Activated naive CD4-positive, alpha-beta T cell treated with anti-CD3 and anti-CD28 coated beads, Interleukin-2, amount 50 U/mL, for 24 hours (primary cell): Measurements from ENCODE around the gene BICD1.
"Not testable (repeated sequence)": the region's sequence is repeated elsewhere in the genome, so short reads cannot be mapped to it uniquely, and the experiment has no call there.

Experiments used
- H3K27ac Mint-ChIP-seq: one replicate; pipeline ENCODE4 v1.8.0; 2021; ENCODE audit warnings: mild to moderate bottlenecking, mixed read lengths
- H3K27me3 Mint-ChIP-seq: one replicate; pipeline ENCODE4 v1.8.0; 2021; ENCODE audit warnings: mixed read lengths
- H3K36me3 Mint-ChIP-seq: one replicate; pipeline ENCODE4 v1.8.0; 2021; ENCODE audit warnings: mixed read lengths
- H3K4me1 Mint-ChIP-seq: one replicate; pipeline ENCODE4 v1.8.0; 2021; ENCODE audit warnings: mixed read lengths
- H3K4me3 Mint-ChIP-seq: one replicate; pipeline ENCODE4 v1.8.0; 2021; ENCODE audit warnings: mild to moderate bottlenecking, mixed read lengths
- H3K9me3 Mint-ChIP-seq: one replicate; pipeline ENCODE4 v1.8.0; 2021; ENCODE audit warnings: mixed read lengths

BICD1 gene

GRCh38 chr12:32089156-32089555 is 17.5 kb upstream of the BICD1 start:
- H3K36me3 Mint-ChIP-seq, result no peaks in the 10 kb centered on the region
- H3K9me3 Mint-ChIP-seq, result no peaks in the 10 kb centered on the region
- H3K4me1 Mint-ChIP-seq, result no peaks in the 10 kb centered on the region
- no peaks in the 10 kb centered on the region for H3K27me3 Mint-ChIP-seq
- H3K27ac Mint-ChIP-seq, result no peak overlapping the region
- H3K4me3 Mint-ChIP-seq, result no peak overlapping the region

- Mint-ChIP-seq H3K36me3 (no peaks in the 10 kb centered on the region), H3K27ac (no peak overlapping the region), H3K27me3 (no peaks in the 10 kb centered on the region), H3K4me3 (no peak overlapping the region), H3K9me3 (no peaks in the 10 kb centered on the region), H3K4me1 (no peaks in the 10 kb centered on the region)
These were observed 17.1 kb upstream of the BICD1 start for GRCh38 chr12:32089586-32089985.

DNA sequence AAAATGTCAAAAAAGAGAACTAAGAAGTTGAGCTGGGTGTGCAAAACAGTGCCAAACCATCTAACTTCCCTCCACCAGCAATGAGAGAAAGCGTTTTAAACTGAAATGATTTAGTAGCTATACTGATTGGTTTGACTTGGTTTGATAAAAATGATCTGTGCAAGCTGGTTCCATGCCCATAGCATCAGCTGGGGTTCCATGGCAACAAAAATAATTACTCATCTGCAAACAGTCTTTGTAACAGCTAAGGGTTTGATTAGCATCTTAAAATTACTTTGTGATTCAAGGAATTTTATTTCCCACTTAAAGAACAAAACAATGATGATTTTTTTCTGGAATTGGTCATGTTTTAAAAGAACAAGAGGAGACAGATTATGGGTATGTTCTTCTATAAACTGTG is 15.0 kb upstream of the BICD1 start:
- H3K9me3 Mint-ChIP-seq, result no peaks in the 10 kb centered on the region
- no peak overlapping the region for H3K4me3 Mint-ChIP-seq
- no peaks in the 10 kb centered on the region for H3K4me1 Mint-ChIP-seq
- H3K36me3 Mint-ChIP-seq, result no peaks in the 10 kb centered on the region
- no peak overlapping the region for H3K27ac Mint-ChIP-seq
- H3K27me3 Mint-ChIP-seq, result no peaks in the 10 kb centered on the region

DNA sequence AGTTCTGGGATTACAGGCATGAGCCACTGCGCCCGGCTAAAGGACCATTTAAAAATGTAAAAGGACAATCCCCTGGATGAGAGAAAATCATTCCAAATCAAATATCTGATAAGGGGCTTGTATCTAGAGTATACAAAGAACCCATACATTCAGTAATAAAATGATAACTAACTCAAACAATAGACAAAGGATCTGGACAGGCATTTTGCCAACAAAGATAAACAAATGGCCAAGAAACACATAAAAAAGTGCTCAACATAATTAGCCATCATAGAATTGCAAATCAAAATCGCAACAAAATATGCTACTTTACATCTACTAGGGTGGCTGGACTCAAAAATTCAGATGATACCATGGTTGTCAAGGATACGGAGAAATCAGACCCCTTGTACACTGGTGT is 8.5 kb upstream of the BICD1 start:
- H3K27me3 Mint-ChIP-seq, result no peaks in the 10 kb centered on the region
- no peak overlapping the region for H3K27ac Mint-ChIP-seq
- no peak overlapping the region for H3K4me3 Mint-ChIP-seq
- H3K4me1 Mint-ChIP-seq, result no peaks in the 10 kb centered on the region
- H3K9me3 Mint-ChIP-seq, result no peaks in the 10 kb centered on the region
- peaks cover 2% of the 10 kb centered on the region for H3K36me3 Mint-ChIP-seq

DNA sequence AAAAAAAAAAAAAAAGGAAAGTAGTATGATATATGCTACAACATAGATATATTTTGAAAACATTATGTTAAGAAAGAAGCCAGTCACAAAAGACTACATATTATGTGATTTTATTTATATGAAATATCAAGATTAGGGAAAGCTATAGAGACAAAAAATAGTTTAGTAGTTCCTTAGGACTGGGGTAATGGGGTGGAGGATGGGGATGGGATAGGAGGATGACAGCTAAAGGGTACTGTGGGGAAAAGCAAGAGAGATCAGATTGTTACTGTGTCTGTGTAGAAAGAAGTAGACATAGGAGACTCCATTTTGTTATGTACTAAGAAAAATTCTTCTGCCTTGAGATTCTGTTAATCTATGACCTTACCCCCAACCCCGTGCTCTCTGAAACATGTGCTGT is 7.4 kb upstream of the BICD1 start:
- not testable (repeated sequence) for H3K9me3 Mint-ChIP-seq, H3K36me3 Mint-ChIP-seq, H3K27ac Mint-ChIP-seq, H3K4me1 Mint-ChIP-seq, H3K27me3 Mint-ChIP-seq, H3K4me3 Mint-ChIP-seq

DNA sequence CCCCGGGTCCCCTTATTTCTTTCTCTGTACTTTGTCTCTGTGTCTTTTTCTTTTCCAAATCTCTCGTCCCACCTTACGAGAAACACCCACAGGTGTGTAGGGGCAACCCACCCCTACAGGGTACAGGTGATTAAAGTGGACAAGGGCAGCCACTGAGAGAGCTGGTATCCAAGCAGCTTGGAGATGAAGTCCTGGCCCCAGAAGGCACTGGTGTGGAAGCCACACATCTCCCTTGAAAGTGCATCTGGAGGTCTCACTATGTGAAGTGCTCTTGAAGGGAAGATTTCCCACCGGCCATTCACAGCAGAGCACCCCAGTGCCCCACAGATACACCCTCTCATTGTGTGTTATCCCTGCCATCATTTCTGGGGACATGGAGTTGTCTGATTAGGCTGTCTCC is 6.3 kb upstream of the BICD1 start:
- Mint-ChIP-seq H3K4me1 (no peaks in the 10 kb centered on the region), H3K27ac (no peak overlapping the region), H3K36me3 (peaks cover 2% of the 10 kb centered on the region), H3K4me3 (no peak overlapping the region), H3K27me3 (no peaks in the 10 kb centered on the region), H3K9me3 (no peaks in the 10 kb centered on the region)

DNA sequence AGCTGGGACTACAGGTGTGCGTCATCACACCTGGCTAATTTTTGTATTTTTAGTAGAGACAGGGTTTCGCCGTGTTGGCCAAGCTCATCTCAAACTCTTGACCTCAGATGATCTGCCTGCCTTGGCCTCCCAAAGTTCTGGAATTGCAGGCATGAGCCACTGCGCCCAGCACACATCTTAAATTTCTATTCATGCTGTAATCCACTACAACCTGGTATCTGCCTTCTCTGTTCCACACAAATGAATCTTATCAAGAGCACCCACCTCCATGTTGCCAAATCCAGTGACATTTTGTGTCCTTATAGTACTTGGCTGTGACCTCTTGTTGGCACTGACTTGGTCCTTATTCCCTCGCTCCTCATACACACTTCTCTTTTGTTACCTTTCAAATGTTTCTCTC is 5.8 kb upstream of the BICD1 start:
- peaks cover 3% of the 10 kb centered on the region for H3K4me1 Mint-ChIP-seq
- no peak overlapping the region for H3K27ac Mint-ChIP-seq
- no peak overlapping the region for H3K4me3 Mint-ChIP-seq
- H3K36me3 Mint-ChIP-seq, result peaks cover 2% of the 10 kb centered on the region
- no peaks in the 10 kb centered on the region for H3K9me3 Mint-ChIP-seq
- H3K27me3 Mint-ChIP-seq, result no peaks in the 10 kb centered on the region

GRCh38 chr12:32102234-32102633 is 4.4 kb upstream of the BICD1 start:
- Mint-ChIP-seq H3K36me3 (peaks cover 2% of the 10 kb centered on the region), H3K27ac (no peak overlapping the region), H3K4me3 (no peak overlapping the region), H3K9me3 (no peaks in the 10 kb centered on the region), H3K27me3 (no peaks in the 10 kb centered on the region), H3K4me1 (peaks cover 7% of the 10 kb centered on the region)

DNA sequence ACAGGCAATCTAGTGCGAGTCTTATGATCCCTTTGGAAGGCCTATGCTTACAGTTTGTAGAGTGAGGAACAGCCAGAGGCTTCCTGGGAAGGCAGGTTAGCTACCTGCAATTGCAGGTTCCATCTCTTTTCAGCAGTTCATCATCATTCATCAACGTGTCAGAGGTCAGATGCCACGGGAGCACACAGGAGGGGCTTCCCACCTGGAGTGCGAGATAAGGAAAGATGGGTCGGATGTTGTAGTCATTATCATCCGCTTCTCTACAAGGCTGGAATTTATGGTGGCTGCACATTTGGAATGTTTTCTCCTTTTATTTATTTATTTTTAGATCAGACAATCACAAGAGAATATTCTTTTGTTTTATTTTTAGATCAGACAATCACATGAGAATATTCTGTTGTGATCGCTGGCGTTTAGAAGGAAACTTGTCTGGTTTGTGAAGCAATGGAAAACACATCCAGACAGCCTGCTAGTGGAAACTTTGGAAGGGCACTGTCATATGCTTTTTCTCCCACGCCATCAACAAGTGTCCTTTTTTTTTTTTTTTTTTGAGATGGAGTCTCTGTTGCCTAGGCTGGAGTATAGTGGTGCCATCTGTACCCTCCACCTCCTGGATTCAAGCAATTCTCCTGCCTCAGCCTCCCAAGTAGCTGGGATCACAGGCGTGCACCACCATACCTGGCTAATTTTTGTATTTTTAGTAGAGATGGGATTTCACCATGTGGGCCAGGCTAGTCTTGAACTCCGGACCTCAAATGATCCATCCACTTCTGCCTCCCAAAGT is 1.9 kb upstream of the BICD1 start:
- Mint-ChIP-seq H3K27ac (no peak overlapping the region), H3K4me3 (no peak overlapping the region), H3K36me3 (peaks cover 2% of the 10 kb centered on the region), H3K4me1 (peaks cover 28% of the 10 kb centered on the region), H3K27me3 (no peaks in the 10 kb centered on the region), H3K9me3 (no peaks in the 10 kb centered on the region)

- H3K27ac Mint-ChIP-seq, result peak overlapping the region; percentile 93
- no peaks in the 10 kb centered on the region for H3K27me3 Mint-ChIP-seq
- H3K9me3 Mint-ChIP-seq, result no peaks in the 10 kb centered on the region
- H3K4me1 Mint-ChIP-seq, result peaks cover 32% of the 10 kb centered on the region
- H3K4me3 Mint-ChIP-seq, result peak overlapping the region; percentile 90
- H3K36me3 Mint-ChIP-seq, result peaks cover 2% of the 10 kb centered on the region
These were observed 596 bp upstream of the BICD1 start for GRCh38 chr12:32105986-32106516.

DNA sequence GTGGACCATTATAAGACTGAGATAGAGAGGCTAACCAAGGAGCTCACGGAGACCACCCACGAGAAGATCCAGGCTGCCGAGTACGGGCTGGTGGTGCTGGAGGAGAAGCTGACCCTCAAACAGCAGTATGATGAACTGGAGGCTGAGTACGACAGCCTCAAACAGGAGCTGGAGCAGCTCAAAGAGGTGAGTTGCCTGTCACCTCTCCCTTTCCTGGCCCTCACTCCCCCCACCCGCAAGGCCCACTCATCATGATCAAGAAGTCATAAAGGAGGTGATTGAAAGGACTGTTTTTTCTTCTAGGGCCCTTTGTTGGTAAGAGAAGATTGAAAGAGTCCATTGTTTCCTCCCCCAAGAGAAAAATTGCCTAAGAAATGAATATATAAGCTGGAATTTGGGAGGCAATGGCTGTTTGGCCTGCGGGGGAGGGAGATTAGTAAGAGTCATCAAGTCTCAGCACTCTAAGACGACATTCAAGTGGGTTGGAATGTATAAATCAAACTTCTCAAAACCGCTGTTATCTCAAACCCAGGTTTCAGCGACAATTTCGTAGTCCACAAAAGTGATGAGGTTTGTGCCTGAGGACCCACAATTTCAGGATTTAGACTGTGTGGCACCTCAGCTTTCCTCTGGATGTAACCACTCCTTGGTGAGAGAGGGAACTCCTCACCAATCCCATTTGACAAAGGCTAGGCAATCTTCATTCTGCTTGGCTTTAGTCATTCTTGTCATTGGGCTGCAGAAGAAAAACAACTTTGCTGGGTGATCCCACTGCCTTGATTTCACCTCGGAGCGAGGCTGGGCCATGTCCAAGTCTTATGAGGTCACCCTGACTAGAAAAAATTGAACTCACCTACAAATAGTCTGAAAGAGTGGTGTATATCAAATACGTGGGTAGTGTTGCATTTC is 966 bp downstream of the BICD1 start:
- Mint-ChIP-seq H3K36me3 (peaks cover 3% of the 10 kb centered on the region), H3K27ac (peak overlapping the region; percentile 82), H3K9me3 (no peaks in the 10 kb centered on the region), H3K4me3 (peak overlapping the region; percentile 94), H3K4me1 (peaks cover 32% of the 10 kb centered on the region), H3K27me3 (no peaks in the 10 kb centered on the region)

GRCh38 chr12:32108787-32109186 is 2.1 kb downstream of the BICD1 start:
- Mint-ChIP-seq H3K36me3 (peaks cover 6% of the 10 kb centered on the region), H3K27me3 (no peaks in the 10 kb centered on the region), H3K9me3 (no peaks in the 10 kb centered on the region), H3K4me1 (peaks cover 36% of the 10 kb centered on the region), H3K4me3 (peak overlapping the region; percentile 83), H3K27ac (peak overlapping the region; percentile 62)

GRCh38 chr12:32110417-32110816 is 3.8 kb downstream of the BICD1 start:
- Mint-ChIP-seq H3K27ac (no peak overlapping the region), H3K4me1 (peaks cover 42% of the 10 kb centered on the region), H3K36me3 (peaks cover 6% of the 10 kb centered on the region), H3K9me3 (no peaks in the 10 kb centered on the region), H3K4me3 (no peak overlapping the region), H3K27me3 (no peaks in the 10 kb centered on the region)

DNA sequence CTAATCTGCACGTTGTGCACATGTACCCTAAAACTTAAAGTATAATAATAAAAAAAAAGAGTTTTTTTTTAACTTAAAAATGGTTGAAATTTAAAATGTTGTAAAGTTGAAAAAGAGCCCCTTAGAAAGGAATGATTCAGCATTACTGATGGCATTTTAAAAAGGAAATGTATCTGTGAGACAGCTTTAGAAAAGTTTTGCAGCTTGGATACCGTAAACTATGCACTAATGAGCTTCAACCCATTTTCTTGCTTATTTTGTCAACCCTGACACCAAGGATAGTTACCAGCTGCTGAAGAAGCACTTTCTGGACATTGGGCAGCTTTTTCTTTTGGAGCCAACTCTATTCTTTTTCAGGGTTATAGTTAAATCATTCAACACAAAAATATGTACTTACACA is 4.3 kb downstream of the BICD1 start:
- no peak overlapping the region for H3K27ac Mint-ChIP-seq
- no peaks in the 10 kb centered on the region for H3K9me3 Mint-ChIP-seq
- no peak overlapping the region for H3K4me3 Mint-ChIP-seq
- H3K36me3 Mint-ChIP-seq, result peaks cover 6% of the 10 kb centered on the region
- H3K27me3 Mint-ChIP-seq, result no peaks in the 10 kb centered on the region
- peaks cover 40% of the 10 kb centered on the region for H3K4me1 Mint-ChIP-seq

GRCh38 chr12:32115404-32116104 is 8.9 kb downstream of the BICD1 start:
- Mint-ChIP-seq H3K4me3 (no peak overlapping the region), H3K4me1 (peaks cover 19% of the 10 kb centered on the region), H3K36me3 (peaks cover 16% of the 10 kb centered on the region), H3K27me3 (no peaks in the 10 kb centered on the region), H3K9me3 (no peaks in the 10 kb centered on the region), H3K27ac (no peak overlapping the region)
